Skeletal muscle tissue (tissue), 4 donors: ENCODE measurements around the gene TOGARAM2. TPM values are rescaled to one million over a fixed set of nuclear protein-coding genes. Genes with fewer than 3 reads are reported as not detected.
"Not testable (repeated sequence)": the region's sequence is repeated elsewhere in the genome, so short reads cannot be mapped to it uniquely, and the experiment has no call there.

Source experiments
- H3K27ac ChIP-seq: one replicate; pipeline ENCODE4 v1.7.0; 2013; ENCODE audit warnings: mild to moderate bottlenecking, low read depth, low read length, inconsistent platforms
- H3K27me3 ChIP-seq, 3 donors: one replicate each; pipeline ENCODE4 v1.7.0; 2013; ENCODE audit warnings: low read length in 3 of 3; ENCODE audit not compliant: control insufficient read depth in 3 of 3, insufficient read depth in 3 of 3
- H3K36me3 ChIP-seq, 3 donors: one replicate each; pipeline ENCODE4 v1.7.0; 2013; ENCODE audit warnings: low read length in 3 of 3; ENCODE audit not compliant: control insufficient read depth in 3 of 3, insufficient read depth in 3 of 3
- H3K4me1 ChIP-seq, 3 donors: one replicate each; pipeline ENCODE4 v1.7.0; 2013; ENCODE audit warnings: low read length in 3 of 3, mild to moderate bottlenecking in 3 of 3; ENCODE audit not compliant: control insufficient read depth in 3 of 3, insufficient read depth in 3 of 3
- H3K4me3 ChIP-seq, 3 donors: one replicate each; pipeline ENCODE4 v1.7.0; 2013; ENCODE audit warnings: low read length in 3 of 3
- H3K9ac ChIP-seq, 3 donors: one replicate each; pipeline ENCODE4 v1.7.0; 2013; ENCODE audit warnings: low read length in 3 of 3, mild to moderate bottlenecking in 3 of 3, moderate library complexity in 2 of 3, low read depth in 1 of 3
- H3K9me3 ChIP-seq, 3 donors: one replicate each; pipeline ENCODE4 v1.7.0; 2013; ENCODE audit warnings: low read length in 3 of 3; ENCODE audit not compliant: control insufficient read depth in 3 of 3
- total RNA-seq: library from RNA; depleted of rRNA; stranded (reverse); fragments of >200 nt; gene quantifications from one replicate; pipeline ENCODE4 v1.2.3, GENCODE V29; 2014
- donor health status: Osteomylitis.

The TOGARAM2 gene
- total RNA-seq, 1 donor from 2014 or later, result 0.52 TPM

GRCh38 chr2:29075894-29076705 is 95.0 kb downstream of the TOGARAM2 start:
- Histone ChIP-seq H3K9me3 (peaks cover 3 to 9% (median 5%) of the 10 kb centered on the region in 3 donors), H3K4me1 (peaks cover 0 to 5% (median 0%) of the 10 kb centered on the region in 3 donors), H3K9ac (no peak overlapping the region), H3K36me3 (peaks cover 0 to 7% (median 0%) of the 10 kb centered on the region in 3 donors), H3K4me3 (no peak overlapping the region), H3K27ac (no peak overlapping the region), H3K27me3 (no peaks in the 10 kb centered on the region)

DNA sequence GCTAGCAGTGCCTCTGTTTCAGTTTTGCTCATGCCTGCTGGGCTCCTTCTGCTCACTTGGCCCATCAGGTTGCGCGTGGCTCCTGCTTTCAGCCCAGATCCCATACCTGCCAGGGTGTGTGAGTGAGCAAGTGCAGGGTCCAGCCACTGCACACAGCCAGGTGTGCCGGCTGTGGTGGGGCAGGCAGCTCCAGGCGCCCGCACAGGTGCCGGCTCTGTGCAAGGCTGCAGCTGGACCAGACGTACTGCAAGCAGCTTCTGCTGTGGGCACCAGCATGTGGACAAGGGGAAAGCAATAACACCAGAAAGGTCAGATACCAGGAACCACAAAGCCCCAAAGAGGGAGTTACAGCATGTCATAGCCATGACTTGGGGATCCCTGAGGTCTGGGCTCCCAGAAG is 98.8 kb downstream of the TOGARAM2 start:
- Histone ChIP-seq H3K27me3 (no peaks in the 10 kb centered on the region), H3K27ac (no peak overlapping the region), H3K4me3 (no peak overlapping the region), H3K36me3 (peaks cover 0 to 7% (median 0%) of the 10 kb centered on the region in 3 donors), H3K9me3 (peaks cover 3 to 9% (median 5%) of the 10 kb centered on the region in 3 donors), H3K4me1 (no peaks in the 10 kb centered on the region), H3K9ac (no peak overlapping the region)

DNA sequence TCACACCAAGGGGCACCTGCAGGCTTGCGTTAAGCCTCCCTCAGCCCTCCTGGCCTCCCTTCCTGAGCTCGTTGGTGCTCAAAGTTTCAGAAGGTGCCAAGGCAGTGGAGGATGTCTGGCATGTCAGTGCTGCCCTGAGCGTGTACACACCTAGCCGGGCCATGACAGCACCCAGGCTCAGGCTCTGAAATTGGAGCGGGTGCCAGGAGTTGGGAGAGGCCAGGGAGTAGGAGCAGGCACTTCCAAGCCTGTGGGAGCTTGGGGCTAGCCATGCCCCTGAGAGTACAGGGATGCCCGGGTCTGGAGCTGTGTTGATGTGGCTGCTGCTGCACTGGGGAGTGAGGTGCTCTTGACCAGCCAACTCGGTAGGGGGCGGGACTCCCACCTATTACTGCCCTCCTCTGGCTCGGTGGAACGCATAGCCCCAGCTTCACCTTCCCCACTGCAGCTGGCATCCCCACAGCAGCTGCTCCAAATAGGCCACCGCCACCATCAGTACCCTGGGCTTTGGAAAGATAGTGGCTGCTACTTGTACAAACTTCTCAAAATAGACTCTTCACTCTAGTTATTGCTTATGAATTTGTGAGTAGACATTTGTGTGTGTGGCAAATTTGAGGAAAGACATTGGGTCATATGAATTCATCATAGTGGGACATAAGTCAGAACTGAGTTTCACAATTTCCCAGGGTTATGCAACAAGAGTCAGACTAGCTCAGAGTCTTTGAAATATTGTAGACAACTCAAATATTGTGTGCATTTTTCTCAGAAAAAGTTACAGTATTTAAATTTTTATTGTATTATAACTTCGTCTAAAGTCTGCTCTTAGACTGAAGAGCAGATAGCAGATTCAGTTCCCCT is 100.0 kb downstream of the TOGARAM2 start:
- Histone ChIP-seq H3K4me3 (no peak overlapping the region), H3K9me3 (peaks cover 3 to 9% (median 5%) of the 10 kb centered on the region in 3 donors), H3K27me3 (no peaks in the 10 kb centered on the region), H3K27ac (no peak overlapping the region), H3K9ac (no peak overlapping the region), H3K4me1 (no peaks in the 10 kb centered on the region), H3K36me3 (peaks cover 0 to 7% (median 0%) of the 10 kb centered on the region in 3 donors)

DNA sequence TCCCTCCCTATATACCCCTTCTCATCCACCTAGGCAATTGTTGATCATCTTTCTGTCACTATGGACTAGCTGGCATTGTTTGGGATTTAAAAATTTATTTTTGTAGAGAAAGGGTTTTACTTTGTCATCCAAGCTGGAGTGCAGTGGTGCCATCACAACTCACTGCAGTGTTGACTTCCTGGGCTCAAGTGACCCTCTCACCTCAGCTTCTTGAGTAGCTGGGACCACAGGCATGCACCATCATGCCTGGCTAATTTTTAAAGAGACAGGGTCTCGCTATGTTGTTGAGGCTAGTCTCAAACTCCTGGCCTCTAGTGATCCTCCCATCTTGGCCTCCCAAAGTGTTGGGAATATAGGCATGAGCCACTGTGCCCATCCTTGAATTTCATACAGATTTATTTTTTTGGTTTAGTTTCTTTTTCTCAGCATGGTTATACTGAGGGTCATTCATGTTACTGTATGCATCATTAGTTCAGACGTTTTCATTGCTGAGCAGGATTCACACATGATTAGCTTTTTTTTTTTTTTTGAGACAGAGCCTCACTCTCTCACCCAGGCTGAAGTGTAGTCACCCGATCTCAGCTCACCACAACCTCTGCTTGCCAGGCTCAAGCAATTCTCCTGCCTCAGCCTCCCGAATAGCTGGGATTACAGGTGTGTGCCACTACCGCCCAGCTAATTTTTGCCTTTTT is 101.9 kb downstream of the TOGARAM2 start:
- no peaks in the 10 kb centered on the region for H3K4me1 ChIP-seq
- H3K27ac ChIP-seq, result no peak overlapping the region
- H3K4me3 ChIP-seq, result no peak overlapping the region
- H3K9ac ChIP-seq, result no peak overlapping the region
- peaks cover 3 to 9% (median 5%) of the 10 kb centered on the region in 3 donors for H3K9me3 ChIP-seq
- no peaks in the 10 kb centered on the region for H3K27me3 ChIP-seq
- peaks cover 0 to 9% (median 0%) of the 10 kb centered on the region in 3 donors for H3K36me3 ChIP-seq

GRCh38 chr2:29084554-29084953 is 103.5 kb downstream of the TOGARAM2 start:
- no peak overlapping the region for H3K27ac ChIP-seq
- no peaks in the 10 kb centered on the region for H3K27me3 ChIP-seq
- no peaks in the 10 kb centered on the region for H3K4me1 ChIP-seq
- no peak overlapping the region for H3K4me3 ChIP-seq
- peaks cover 2 to 9% (median 3%) of the 10 kb centered on the region in 3 donors for H3K9me3 ChIP-seq
- peaks cover 0 to 12% (median 0%) of the 10 kb centered on the region in 3 donors for H3K36me3 ChIP-seq
- no peak overlapping the region for H3K9ac ChIP-seq

GRCh38 chr2:29090311-29090710 is 109.2 kb downstream of the TOGARAM2 start:
- not testable (repeated sequence) for H3K4me1 ChIP-seq, H3K9me3 ChIP-seq, H3K27ac ChIP-seq, H3K36me3 ChIP-seq, H3K27me3 ChIP-seq, H3K4me3 ChIP-seq, H3K9ac ChIP-seq

DNA sequence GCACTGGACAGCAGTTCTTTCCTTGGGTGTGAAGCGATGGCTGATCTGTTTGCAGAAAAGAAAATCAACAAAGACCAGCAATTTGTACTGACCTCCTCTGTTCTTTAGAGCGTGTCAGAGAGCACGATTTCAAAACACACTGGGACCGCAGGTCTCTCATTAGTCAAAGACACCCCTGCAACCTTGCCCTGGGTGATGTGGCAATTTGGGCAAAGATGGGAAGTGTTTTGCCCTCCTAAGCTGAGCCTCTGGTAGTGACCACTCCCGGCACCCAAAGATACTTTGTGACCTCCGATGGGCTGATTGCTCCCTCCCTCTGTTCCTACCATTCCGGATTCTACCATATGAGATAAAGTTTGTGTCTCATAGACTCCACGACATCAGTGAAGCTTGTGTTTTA is 115.9 kb downstream of the TOGARAM2 start:
- Histone ChIP-seq H3K4me1 (no peaks in the 10 kb centered on the region), H3K36me3 (no peaks in the 10 kb centered on the region), H3K9me3 (no peaks in the 10 kb centered on the region), H3K4me3 (no peak overlapping the region), H3K27me3 (no peaks in the 10 kb centered on the region), H3K9ac (no peak overlapping the region), H3K27ac (no peak overlapping the region)

- no peaks in the 10 kb centered on the region for H3K9me3 ChIP-seq
- no peak overlapping the region for H3K27ac ChIP-seq
- no peaks in the 10 kb centered on the region for H3K36me3 ChIP-seq
- H3K9ac ChIP-seq, result no peak overlapping the region
- H3K4me1 ChIP-seq, result no peaks in the 10 kb centered on the region
- no peaks in the 10 kb centered on the region for H3K27me3 ChIP-seq
- H3K4me3 ChIP-seq, result no peak overlapping the region
Measured at GRCh38 chr2:29097569-29097968, 116.5 kb downstream of the TOGARAM2 start.

DNA sequence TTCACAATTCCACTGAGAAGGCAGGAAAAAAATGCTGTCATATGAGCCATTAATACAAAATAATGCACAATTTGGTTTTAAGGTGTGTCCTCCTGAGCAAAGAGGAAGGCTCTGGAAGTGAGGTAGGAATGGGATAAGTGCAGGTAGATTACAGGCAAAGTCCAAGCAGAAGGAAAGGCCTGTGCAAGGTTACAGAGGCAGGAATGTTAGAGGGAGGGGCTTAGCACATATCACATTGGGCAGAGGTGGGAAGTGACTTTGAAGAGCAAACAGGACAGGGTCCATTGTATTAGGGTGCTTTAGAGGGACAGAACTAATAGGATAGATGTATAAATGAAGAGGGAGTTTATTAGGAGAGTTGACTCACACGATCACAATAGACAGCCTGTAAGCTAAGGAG is 119.5 kb downstream of the TOGARAM2 start:
- H3K4me3 ChIP-seq, result no peak overlapping the region
- no peaks in the 10 kb centered on the region for H3K9me3 ChIP-seq
- H3K9ac ChIP-seq, result no peak overlapping the region
- no peaks in the 10 kb centered on the region for H3K27me3 ChIP-seq
- no peaks in the 10 kb centered on the region for H3K4me1 ChIP-seq
- H3K36me3 ChIP-seq, result no peaks in the 10 kb centered on the region
- no peak overlapping the region for H3K27ac ChIP-seq
